Measurements from ENCODE around the gene PGAP6. TPM values are rescaled to one million over a fixed set of nuclear protein-coding genes. Genes with fewer than 3 reads are reported as not detected.

The PGAP6 gene
- total and polyA plus RNA-seq, 2 of the 8 experiments (the other 6 are each of a cell fraction or from before 2014, with no cell fraction given): 86.8 to 364 TPM

GRCh38 chr16:379183-379960 is 2.4 kb downstream of the PGAP6 start (continued):
- TF ChIP-seq TAF1 (IDR thresholded peaks at IDR 0.05; ENCODE audit: low read depth, low read length): no peak
- peak; percentile 89 for TF ChIP-seq SP1 (IDR thresholded peaks at IDR 0.05; ENCODE audit: low read depth, low read length)
- no peak for TF ChIP-seq CTBP2 (IDR thresholded peaks at IDR 0.05; ENCODE audit: borderline replicate concordance, insufficient read depth, insufficient read length, low read length)
- TF ChIP-seq POU5F1 (IDR thresholded peaks at IDR 0.05; ENCODE audit: low read depth, low read length): no peak
- TF ChIP-seq HDAC2 (IDR thresholded peaks at IDR 0.05; ENCODE audit: borderline replicate concordance in 1 of 2, low read depth in 2 of 2, low read length in 2 of 2): no peak
- peak; percentile 42; the same call in 1 of the 2 replicates for TF ChIP-seq MAX (IDR thresholded peaks at IDR 0.05)
- TF ChIP-seq E2F6 (IDR thresholded peaks at IDR 0.05): 0 out of 2 replicates have a peak, but pooled peaks have one; percentile 24
- TF ChIP-seq CREB1 (IDR thresholded peaks at IDR 0.05): peak; percentile 54
- 0 out of 3 replicates have a peak, but pooled peaks of 1 of the 2 experiments have one; percentile 7 for TF ChIP-seq POLR2A (IDR thresholded peaks at IDR 0.05; ENCODE audit: control extremely low read depth in 1 of 2, low read depth in 2 of 2, low read length in 2 of 2)
- TF ChIP-seq HDAC6 (IDR thresholded peaks at IDR 0.05; ENCODE audit: low read depth, low read length): no peak
- no peak for TF ChIP-seq EZH2 (IDR thresholded peaks at IDR 0.05; ENCODE audit: low read depth, low read length, severe bottlenecking)

Measured in H1 (cell line).